ENCODE data around the gene NACAD.

DNA sequence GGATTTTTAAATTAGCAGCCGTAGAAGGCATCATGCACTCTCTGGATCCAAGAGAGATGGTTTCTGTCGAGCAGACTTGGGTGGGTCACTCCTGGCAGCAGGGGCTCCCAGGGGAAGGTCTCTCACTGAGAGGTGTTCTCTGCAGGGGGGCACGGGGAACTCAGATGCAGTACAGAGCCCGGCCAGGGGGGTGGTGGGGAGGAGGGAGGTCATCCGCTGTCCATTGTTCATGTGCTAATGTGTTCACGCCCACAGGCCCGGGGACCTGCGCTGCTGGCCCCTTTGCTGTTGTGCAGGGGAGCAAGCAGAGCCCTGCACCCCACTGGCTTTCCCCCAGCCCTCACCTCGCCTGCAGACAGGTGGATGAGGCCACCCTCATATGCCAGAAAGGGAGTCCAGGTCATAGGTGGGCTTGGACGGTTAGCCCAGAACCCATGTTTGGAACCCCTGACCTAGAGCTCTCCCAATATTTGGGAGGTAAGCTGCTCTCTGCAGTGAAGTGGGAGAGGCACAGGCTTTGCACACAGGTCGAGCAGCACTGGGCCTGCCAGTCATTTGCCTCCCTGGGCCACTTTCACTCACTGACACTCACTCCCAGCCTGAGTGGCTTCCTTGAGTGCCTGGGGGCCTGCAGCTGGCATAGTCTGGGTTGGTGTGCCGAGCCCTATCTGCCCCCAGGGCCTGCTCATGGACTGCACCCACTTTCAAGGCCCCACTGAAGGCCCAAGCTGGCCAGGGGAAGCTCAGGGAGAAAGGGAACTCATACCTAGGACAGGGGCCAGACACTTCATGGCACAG lies 35.3 kb upstream of the NACAD start:
- TF ChIP-seq CTCF (IDR thresholded peaks at IDR 0.05) (no peak), POLR2A (IDR thresholded peaks at IDR 0.05) (no peak)

All from uterus (tissue), 2 donors.